ENCODE measurements around the gene CLDN8. TPM values are rescaled to one million over a fixed set of nuclear protein-coding genes. Genes with fewer than 3 reads are reported as not detected.

Gene CLDN8
- total and polyA plus RNA-seq, 7 experiments from 2014 or later = not detected

DNA sequence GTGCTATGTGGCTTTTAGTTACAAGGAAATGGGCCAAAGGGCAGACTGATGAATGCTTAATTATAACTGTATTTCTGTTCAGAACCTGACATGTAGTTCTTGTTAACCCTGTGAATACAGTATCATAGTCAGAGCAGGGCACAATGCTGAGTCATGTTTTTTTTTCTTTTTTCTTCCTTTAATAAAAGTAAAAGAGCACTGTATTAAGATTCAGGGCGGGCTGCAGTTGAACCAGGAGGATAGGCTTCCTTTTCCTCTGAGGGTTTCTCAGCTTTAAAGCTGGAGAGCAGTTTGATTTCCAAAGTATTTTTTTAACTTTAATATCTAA is 8.7 kb downstream of the CLDN8 start:
- intact Hi-C loops (cut with micrococcal nuclease) = no loop called here
- no peak for DNase-seq
- ChIA-PET POLR2A (no interaction called here), CTCF (no interaction called here)
- Histone ChIP-seq H3K4me1 (ENCODE audit: control insufficient read depth in 2 of 2, insufficient read depth in 2 of 2, low read length in 2 of 2) (no peaks in the 10 kb centered on the region), H3K27ac (ENCODE audit: low read depth, low read length) (no peak overlapping the region), H3K9me3 (ENCODE audit: control insufficient read depth in 2 of 3, low read length in 3 of 3) (no peaks in the 10 kb centered on the region), H3K36me3 (ENCODE audit: control insufficient read depth in 2 of 3, insufficient read depth in 3 of 3, low read length in 3 of 3) (no peaks in the 10 kb centered on the region), H3K4me3 (ENCODE audit: low read length) (no peak overlapping the region), H3K27me3 (ENCODE audit: control insufficient read depth in 2 of 2, insufficient read depth in 2 of 2, low read length in 2 of 2) (no peaks in the 10 kb centered on the region)
- Mint-ChIP-seq H3K4me1 (no peaks in the 10 kb centered on the region), H3K4me3 (no peak overlapping the region), H3K36me3 (no peaks in the 10 kb centered on the region), H3K27me3 (peaks cover 0 to 10% (median 6%) of the 10 kb centered on the region in 5 donors), H3K27ac (no peak overlapping the region), H3K9me3 (peaks cover 0 to 5% (median 0%) of the 10 kb centered on the region in 11 donors)
- ATAC-seq = no peak

DNA sequence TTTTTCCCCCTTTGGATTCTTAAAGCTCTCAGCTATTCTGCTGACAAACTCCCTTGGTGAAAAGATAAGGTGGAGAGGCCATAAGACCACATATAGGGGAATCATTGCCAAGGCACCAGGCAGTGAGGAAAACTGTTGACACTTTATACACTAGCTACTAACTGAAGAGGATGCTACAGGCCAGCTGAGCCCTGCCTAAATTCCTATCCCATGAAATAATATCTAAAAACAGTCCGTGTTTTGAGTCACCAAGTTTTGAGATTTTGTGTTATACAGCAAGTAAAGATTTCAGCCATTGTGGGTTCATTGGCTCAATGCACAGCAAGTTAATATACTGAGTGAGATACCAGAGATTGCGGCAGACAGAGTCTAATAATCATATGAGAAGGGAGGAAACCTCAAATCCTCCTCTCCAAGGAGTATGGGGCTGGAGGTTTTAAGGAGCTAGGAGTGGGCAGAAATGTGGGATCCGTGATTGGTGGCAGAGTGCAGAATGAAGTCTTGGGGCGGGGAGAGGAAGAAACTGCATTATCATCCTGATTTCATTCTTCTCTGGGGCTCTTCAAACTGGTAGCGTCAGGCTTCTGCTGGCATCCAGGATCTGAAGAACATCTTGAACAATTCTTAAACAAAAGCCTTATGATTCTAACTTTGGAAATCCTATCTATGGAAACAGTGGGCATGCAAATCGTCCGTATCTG is 9.2 kb downstream of the CLDN8 start:
- H3K9me3 ChIP-seq (ENCODE audit: control insufficient read depth in 2 of 3, low read length in 3 of 3) = no peaks in the 10 kb centered on the region
- H3K36me3 Mint-ChIP-seq = no peaks in the 10 kb centered on the region
- CTCF ChIA-PET = no interaction called here
- POLR2A ChIA-PET = interaction anchor here (0.6 kb wide), 1 partner anchor 517 kb away, joined by 3 read pairs; no protein-coding TSS in a partner anchor
- H3K27ac Mint-ChIP-seq = no peak overlapping the region
- H3K9me3 Mint-ChIP-seq = peaks cover 0 to 5% (median 0%) of the 10 kb centered on the region in 11 donors
- H3K27ac ChIP-seq (ENCODE audit: low read depth, low read length) = no peak overlapping the region
- no peaks in the 10 kb centered on the region for H3K36me3 ChIP-seq (ENCODE audit: control insufficient read depth in 2 of 3, insufficient read depth in 3 of 3, low read length in 3 of 3)
- H3K4me3 Mint-ChIP-seq = no peak overlapping the region
- DNase-seq = no peak
- no peaks in the 10 kb centered on the region for H3K27me3 ChIP-seq (ENCODE audit: control insufficient read depth in 2 of 2, insufficient read depth in 2 of 2, low read length in 2 of 2)
- no peak overlapping the region for H3K4me3 ChIP-seq (ENCODE audit: low read length)
- no peaks in the 10 kb centered on the region for H3K4me1 Mint-ChIP-seq
- no peaks in the 10 kb centered on the region for H3K4me1 ChIP-seq (ENCODE audit: control insufficient read depth in 2 of 2, insufficient read depth in 2 of 2, low read length in 2 of 2)
- intact Hi-C loops (cut with micrococcal nuclease) = no loop called here
- no peak for ATAC-seq
- H3K27me3 Mint-ChIP-seq = peaks cover 0 to 10% (median 6%) of the 10 kb centered on the region in 5 donors

DNA sequence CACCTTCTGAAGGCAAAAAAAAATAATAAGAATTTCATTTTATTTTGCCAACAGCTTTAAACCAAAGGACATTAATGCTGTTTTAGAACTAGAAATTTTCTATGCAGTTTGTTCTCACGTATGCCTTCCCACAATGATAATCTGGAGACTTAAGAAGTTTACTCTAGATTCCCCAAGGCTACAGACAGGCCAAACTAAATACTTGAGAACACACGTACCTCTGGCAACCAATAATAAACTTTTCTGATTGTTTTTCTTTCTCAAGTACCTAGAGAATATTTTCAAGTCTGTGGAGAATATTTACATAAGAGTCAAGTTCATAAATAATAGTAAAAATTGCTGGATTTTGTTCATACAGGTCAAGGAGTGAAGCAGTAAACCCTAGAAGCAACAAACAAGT is 15.9 kb downstream of the CLDN8 start:
- H3K27me3 Mint-ChIP-seq = no peaks in the 10 kb centered on the region
- no peak overlapping the region for H3K4me3 ChIP-seq (ENCODE audit: low read length)
- H3K27me3 ChIP-seq (ENCODE audit: control insufficient read depth in 2 of 2, insufficient read depth in 2 of 2, low read length in 2 of 2) = no peaks in the 10 kb centered on the region
- POLR2A ChIA-PET = no interaction called here
- intact Hi-C loops (cut with micrococcal nuclease) = loop anchor here in 1 of 2 donors (10.0 kb wide), 1 partner anchor 155 kb away; no protein-coding TSS in a partner anchor
- no peak overlapping the region for H3K27ac ChIP-seq (ENCODE audit: low read depth, low read length)
- H3K36me3 ChIP-seq (ENCODE audit: control insufficient read depth in 2 of 3, insufficient read depth in 3 of 3, low read length in 3 of 3) = no peaks in the 10 kb centered on the region
- H3K27ac Mint-ChIP-seq = no peak overlapping the region
- no peaks in the 10 kb centered on the region for H3K4me1 Mint-ChIP-seq
- no peaks in the 10 kb centered on the region for H3K4me1 ChIP-seq (ENCODE audit: control insufficient read depth in 2 of 2, insufficient read depth in 2 of 2, low read length in 2 of 2)
- CTCF ChIA-PET = no interaction called here
- ATAC-seq = no peak
- H3K36me3 Mint-ChIP-seq = peaks cover 0 to 4% (median 0%) of the 10 kb centered on the region in 5 donors
- no peak overlapping the region for H3K4me3 Mint-ChIP-seq
- no peak for DNase-seq
- no peaks in the 10 kb centered on the region for H3K9me3 ChIP-seq (ENCODE audit: control insufficient read depth in 2 of 3, low read length in 3 of 3)
- H3K9me3 Mint-ChIP-seq = peaks cover 0 to 7% (median 0%) of the 10 kb centered on the region in 11 donors

DNA sequence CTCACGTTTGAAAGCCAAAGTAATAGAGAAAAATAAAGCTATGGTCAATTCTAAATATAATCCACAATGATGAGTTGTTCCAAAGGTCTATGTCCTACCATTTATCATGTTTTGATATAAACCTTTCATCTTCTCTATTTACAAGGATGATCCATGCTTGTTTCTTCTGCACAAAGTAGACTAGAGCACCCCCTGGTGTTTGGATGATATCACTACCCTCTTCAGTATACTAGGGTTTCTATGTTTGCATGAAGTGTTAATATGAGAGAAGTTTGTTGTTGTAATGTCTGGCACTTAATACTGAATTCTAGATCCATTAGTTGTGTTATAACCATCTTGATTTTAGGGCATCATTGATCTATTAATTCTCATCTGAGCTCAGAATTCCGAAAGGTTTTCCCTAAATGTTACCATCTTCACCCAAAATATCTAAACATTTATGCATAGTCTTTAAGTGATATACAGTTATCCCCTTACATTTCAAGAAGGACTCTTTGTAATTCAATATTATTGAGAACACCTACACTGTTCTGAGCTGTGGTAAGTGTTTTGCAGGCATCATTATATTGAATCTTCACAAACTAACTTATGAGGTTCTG is 21.1 kb downstream of the CLDN8 start:
- no peak for DNase-seq
- ChIA-PET POLR2A (no interaction called here), CTCF (no interaction called here)
- no peaks in the 10 kb centered on the region for H3K27me3 ChIP-seq (ENCODE audit: control insufficient read depth in 2 of 2, insufficient read depth in 2 of 2, low read length in 2 of 2)
- Mint-ChIP-seq H3K4me3 (no peak overlapping the region), H3K4me1 (no peaks in the 10 kb centered on the region), H3K27me3 (peaks cover 0 to 21% (median 0%) of the 10 kb centered on the region in 5 donors), H3K36me3 (no peaks in the 10 kb centered on the region), H3K27ac (no peak overlapping the region), H3K9me3 (peaks cover 0 to 10% (median 0%) of the 10 kb centered on the region in 11 donors)
- no peak overlapping the region for H3K27ac ChIP-seq (ENCODE audit: low read depth, low read length)
- no peak overlapping the region for H3K4me3 ChIP-seq (ENCODE audit: low read length)
- no peaks in the 10 kb centered on the region for H3K9me3 ChIP-seq (ENCODE audit: control insufficient read depth in 2 of 3, low read length in 3 of 3)
- H3K36me3 ChIP-seq (ENCODE audit: control insufficient read depth in 2 of 3, insufficient read depth in 3 of 3, low read length in 3 of 3) = no peaks in the 10 kb centered on the region
- ATAC-seq = no peak
- no peaks in the 10 kb centered on the region for H3K4me1 ChIP-seq (ENCODE audit: control insufficient read depth in 2 of 2, insufficient read depth in 2 of 2, low read length in 2 of 2)
- intact Hi-C loops (cut with micrococcal nuclease) = loop anchor here in 1 of 2 donors (10.0 kb wide), 1 partner anchor 150 kb away; no protein-coding TSS in a partner anchor

DNA sequence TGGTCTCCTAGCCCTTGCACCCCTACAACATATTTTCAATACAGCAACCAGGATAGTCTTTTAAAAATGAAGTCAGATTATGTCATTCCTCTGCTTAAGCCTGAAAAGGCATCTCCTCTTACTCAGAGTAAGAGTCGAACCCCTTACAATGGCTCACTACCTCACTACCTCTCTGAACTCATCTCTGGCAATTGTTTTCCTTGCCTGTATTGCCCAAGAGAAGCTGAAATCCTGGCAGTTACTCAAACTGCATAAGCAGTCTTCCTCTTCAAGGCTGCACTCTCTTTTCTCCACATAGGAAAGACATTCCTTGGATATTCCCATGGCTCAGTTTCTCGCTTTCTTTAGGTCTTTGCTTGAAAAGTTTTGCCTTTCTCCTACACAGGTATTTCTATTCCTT is 22.7 kb downstream of the CLDN8 start:
- peaks cover 0 to 21% (median 0%) of the 10 kb centered on the region in 5 donors for H3K27me3 Mint-ChIP-seq
- H3K4me3 Mint-ChIP-seq = no peak overlapping the region
- CTCF ChIA-PET = no interaction called here

DNA sequence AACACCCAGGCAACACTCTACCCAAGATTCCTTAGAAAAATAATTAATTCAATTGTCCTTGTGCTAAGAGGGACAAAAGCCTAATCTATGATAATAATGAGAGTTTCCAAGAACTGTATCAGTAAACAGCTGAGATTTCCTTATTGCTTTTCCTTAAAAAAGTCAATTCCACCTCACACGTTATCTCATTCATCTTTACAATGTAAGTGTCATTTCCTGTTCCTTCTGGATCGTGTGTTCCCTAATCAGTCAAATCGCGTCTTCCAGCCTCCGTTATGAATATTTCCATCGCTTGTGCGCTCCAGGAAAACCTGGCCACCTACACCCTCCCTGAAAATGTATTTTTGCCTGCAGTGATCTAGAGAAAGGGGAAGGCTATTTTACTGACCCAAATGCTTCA is 25.3 kb downstream of the CLDN8 start:
- no peaks in the 10 kb centered on the region for H3K9me3 ChIP-seq (ENCODE audit: control insufficient read depth in 2 of 3, low read length in 3 of 3)
- ChIA-PET POLR2A (no interaction called here), CTCF (no interaction called here)
- no peak overlapping the region for H3K4me3 ChIP-seq (ENCODE audit: low read length)
- Mint-ChIP-seq H3K36me3 (no peaks in the 10 kb centered on the region), H3K27me3 (peaks cover 0 to 21% (median 0%) of the 10 kb centered on the region in 5 donors), H3K27ac (no peak overlapping the region), H3K4me1 (no peaks in the 10 kb centered on the region), H3K4me3 (no peak overlapping the region), H3K9me3 (peaks cover 0 to 10% (median 0%) of the 10 kb centered on the region in 11 donors)
- no peaks in the 10 kb centered on the region for H3K36me3 ChIP-seq (ENCODE audit: control insufficient read depth in 2 of 3, insufficient read depth in 3 of 3, low read length in 3 of 3)
- H3K4me1 ChIP-seq (ENCODE audit: control insufficient read depth in 2 of 2, insufficient read depth in 2 of 2, low read length in 2 of 2) = no peaks in the 10 kb centered on the region
- intact Hi-C loops (cut with micrococcal nuclease) = loop anchor here in 1 of 2 donors (10.0 kb wide), 1 partner anchor 146 kb away; no protein-coding TSS in a partner anchor
- DNase-seq = no peak
- no peak for ATAC-seq
- H3K27ac ChIP-seq (ENCODE audit: low read depth, low read length) = no peak overlapping the region
- no peaks in the 10 kb centered on the region for H3K27me3 ChIP-seq (ENCODE audit: control insufficient read depth in 2 of 2, insufficient read depth in 2 of 2, low read length in 2 of 2)

More for the DNA sequence above, 22.7 kb downstream of the CLDN8 start:
- Histone ChIP-seq H3K36me3 (ENCODE audit: control insufficient read depth in 2 of 3, insufficient read depth in 3 of 3, low read length in 3 of 3) (no peaks in the 10 kb centered on the region), H3K9me3 (ENCODE audit: control insufficient read depth in 2 of 3, low read length in 3 of 3) (no peaks in the 10 kb centered on the region), H3K27ac (ENCODE audit: low read depth, low read length) (no peak overlapping the region), H3K4me1 (ENCODE audit: control insufficient read depth in 2 of 2, insufficient read depth in 2 of 2, low read length in 2 of 2) (no peaks in the 10 kb centered on the region), H3K4me3 (ENCODE audit: low read length) (no peak overlapping the region), H3K27me3 (ENCODE audit: control insufficient read depth in 2 of 2, insufficient read depth in 2 of 2, low read length in 2 of 2) (no peaks in the 10 kb centered on the region)
- Mint-ChIP-seq H3K27ac (no peak overlapping the region), H3K9me3 (peaks cover 0 to 10% (median 0%) of the 10 kb centered on the region in 11 donors), H3K4me1 (no peaks in the 10 kb centered on the region), H3K36me3 (no peaks in the 10 kb centered on the region)
- ATAC-seq = no peak
- intact Hi-C loops (cut with micrococcal nuclease) = loop anchor here in 1 of 2 donors (10.0 kb wide), 1 partner anchor 148 kb away; no protein-coding TSS in a partner anchor
- POLR2A ChIA-PET = no interaction called here
- DNase-seq = no peak

DNA sequence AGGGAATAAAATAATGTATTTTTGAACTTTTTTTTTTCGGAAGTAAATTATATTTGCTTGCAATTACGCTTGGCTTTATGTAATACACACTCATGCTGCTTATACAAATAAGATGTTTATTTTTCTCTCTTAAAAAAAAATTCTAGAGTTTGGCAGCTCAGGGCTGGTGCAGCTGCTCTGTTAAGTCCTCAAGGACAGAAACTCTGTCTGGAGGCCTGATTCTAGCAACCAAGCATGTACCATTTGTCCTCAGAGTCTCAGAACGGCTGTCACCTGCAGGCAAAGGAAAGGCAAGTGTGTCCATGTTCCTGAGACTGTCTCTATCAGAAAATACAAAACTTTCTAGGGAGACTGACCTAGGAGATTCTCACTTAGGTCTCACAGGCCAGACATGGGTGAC is 26.1 kb downstream of the CLDN8 start:
- DNase-seq (no peak), ATAC-seq (no peak)

More for the DNA sequence above, 26.1 kb downstream of the CLDN8 start:
- no peak overlapping the region for H3K27ac Mint-ChIP-seq
- H3K4me3 Mint-ChIP-seq = no peak overlapping the region
- peaks cover 0 to 21% (median 0%) of the 10 kb centered on the region in 5 donors for H3K27me3 Mint-ChIP-seq
- Histone ChIP-seq H3K9me3 (ENCODE audit: control insufficient read depth in 2 of 3, low read length in 3 of 3) (no peaks in the 10 kb centered on the region), H3K27me3 (ENCODE audit: control insufficient read depth in 2 of 2, insufficient read depth in 2 of 2, low read length in 2 of 2) (no peaks in the 10 kb centered on the region), H3K36me3 (ENCODE audit: control insufficient read depth in 2 of 3, insufficient read depth in 3 of 3, low read length in 3 of 3) (no peaks in the 10 kb centered on the region), H3K27ac (ENCODE audit: low read depth, low read length) (no peak overlapping the region), H3K4me3 (ENCODE audit: low read length) (no peak overlapping the region), H3K4me1 (ENCODE audit: control insufficient read depth in 2 of 2, insufficient read depth in 2 of 2, low read length in 2 of 2) (no peaks in the 10 kb centered on the region)
- no peaks in the 10 kb centered on the region for H3K36me3 Mint-ChIP-seq
- peaks cover 0 to 10% (median 0%) of the 10 kb centered on the region in 11 donors for H3K9me3 Mint-ChIP-seq
- ChIA-PET POLR2A (no interaction called here), CTCF (no interaction called here)
- H3K4me1 Mint-ChIP-seq = no peaks in the 10 kb centered on the region
- intact Hi-C loops (cut with micrococcal nuclease) = loop anchor here in 1 of 2 donors (10.0 kb wide), 1 partner anchor 145 kb away; no protein-coding TSS in a partner anchor
